Natural killer cell (primary cell): ENCODE results near the gene PTGR2. TPM values are rescaled to one million over a fixed set of nuclear protein-coding genes. Genes with fewer than 3 reads are reported as not detected.
"Not testable (repeated sequence)": the region's sequence is repeated elsewhere in the genome, so short reads cannot be mapped to it uniquely, and the experiment has no call there.

Experiments used
- ATAC-seq, 3 donors: fragments of 150-1000 bp in 2 of 3; fragments of 200-7000 bp in 1 of 3; cut with Tn5 transposase; 1 replicate in 1 of 3; 2 replicates in 2 of 3; pipeline ENCODE4 v1.10.0; 2021; ENCODE audit warnings: mild to moderate bottlenecking in 2 of 3, moderate library complexity in 2 of 3
- DNase-seq, 2 donors: peaks; one replicate each; pipeline versions ENCODE4 v3.0.0 to v3.0.0-alpha.2; 2013 to 2021; ENCODE audit warnings: mixed read lengths in 1 of 2
- H3K27ac ChIP-seq: one replicate; pipeline ENCODE4 v1.5.1; 2013; ENCODE audit warnings: mild to moderate bottlenecking, low read length
- H3K27me3 ChIP-seq: one replicate; pipeline ENCODE4 v1.6.1; 2013; ENCODE audit warnings: low read length; ENCODE audit not compliant: control insufficient read depth, insufficient read depth
- H3K36me3 ChIP-seq: one replicate; pipeline ENCODE4 v1.6.1; 2013; ENCODE audit warnings: low read length; ENCODE audit not compliant: control insufficient read depth, insufficient read depth
- H3K4me1 ChIP-seq: one replicate; pipeline ENCODE4 v1.6.1; 2013; ENCODE audit warnings: low read length; ENCODE audit not compliant: control insufficient read depth, insufficient read depth
- H3K4me3 ChIP-seq: one replicate; pipeline ENCODE4 v1.5.1; 2013; ENCODE audit warnings: low read length
- H3K9me3 ChIP-seq: one replicate; pipeline ENCODE4 v1.6.1; 2013; ENCODE audit warnings: low read length; ENCODE audit not compliant: control insufficient read depth, insufficient read depth
- H3K27ac Mint-ChIP-seq, 2 donors: one replicate each; pipeline ENCODE4 v1.8.0; 2022; ENCODE audit warnings: mild to moderate bottlenecking in 2 of 2, mixed read lengths in 2 of 2, moderate library complexity in 1 of 2
- H3K27me3 Mint-ChIP-seq, 2 donors: one replicate each; pipeline ENCODE4 v1.8.0; 2022; ENCODE audit warnings: low read depth in 2 of 2, mixed read lengths in 2 of 2
- H3K36me3 Mint-ChIP-seq: one replicate; pipeline ENCODE4 v1.8.0; 2022; ENCODE audit warnings: mixed read lengths
- H3K4me1 Mint-ChIP-seq, 2 donors: one replicate each; pipeline ENCODE4 v1.8.0; 2022; ENCODE audit warnings: mixed read lengths in 2 of 2
- H3K4me3 Mint-ChIP-seq: one replicate; pipeline ENCODE4 v1.8.0; 2022; ENCODE audit warnings: mild to moderate bottlenecking, moderate library complexity, mixed read lengths
- H3K9me3 Mint-ChIP-seq, 2 donors: one replicate each; pipeline ENCODE4 v1.8.0; 2022; ENCODE audit warnings: mixed read lengths in 2 of 2
- WGBS: methylation state at CpG from one replicate; pipeline ENCODE4 v1.1.7; 2013; ENCODE audit warnings: missing lambda C conversion rate; ENCODE audit not compliant: insufficient coverage; 5-methylcytosine and 5-hydroxymethylcytosine counted together
- intact Hi-C: fragments of 100-400 bp; cut with micrococcal nuclease; formaldehyde crosslinking; loops from one replicate; pipeline ENCODE4 v1.14.2; 2022
- total RNA-seq, 4 donors: library from RNA; stranded (reverse); fragments of 120-200 nt in 1 of 4; gene quantifications; one replicate each; pipeline versions ENCODE4 v1.2.3 to v1.2.4, GENCODE V29; 2013 to 2022
- TF ChIP-seq, protein P1 (sequence below): fragments of 200-600 bp; IDR thresholded peaks from one replicate; pipeline ENCODE4 v1.8.0; 2022; ENCODE audit warnings: antibody characterized with exemption

The PTGR2 gene
- total RNA-seq, 3 donors from 2014 or later (not counting 1 experiment from before 2014, with no cell fraction given), result 0.48 to 1.5 (median 1.5) TPM

DNA sequence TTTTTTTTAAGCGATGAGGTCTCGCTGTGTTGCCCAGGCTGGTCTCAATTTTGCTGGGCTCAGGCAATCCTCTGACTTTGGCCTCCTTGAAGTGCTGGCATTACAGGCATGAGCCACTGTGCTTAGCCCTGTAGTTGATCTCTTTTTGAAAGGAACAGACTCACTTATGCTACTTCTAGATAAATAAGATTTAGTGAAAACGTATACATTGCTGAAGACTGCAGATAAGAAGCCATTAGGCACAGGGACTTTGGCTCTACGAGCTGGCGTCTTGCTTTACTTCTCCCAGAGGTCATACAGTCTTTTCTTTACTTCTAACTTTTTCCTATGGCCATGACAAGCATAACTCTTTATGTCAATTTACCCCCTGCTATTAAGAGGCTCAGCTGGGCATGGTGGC, 9.4 kb downstream of the PTGR2 start:
- Mint-ChIP-seq H3K27ac (no peak overlapping the region), H3K36me3 (no peaks in the 10 kb centered on the region), H3K4me3 (no peak overlapping the region), H3K27me3 (no peaks in the 10 kb centered on the region), H3K4me1 (no peaks in the 10 kb centered on the region), H3K9me3 (no peaks in the 10 kb centered on the region)
- Histone ChIP-seq H3K4me1 (no peaks in the 10 kb centered on the region), H3K4me3 (no peak overlapping the region), H3K36me3 (no peaks in the 10 kb centered on the region), H3K27ac (no peak overlapping the region), H3K27me3 (no peaks in the 10 kb centered on the region), H3K9me3 (no peaks in the 10 kb centered on the region)
- TF ChIP-seq, protein P1, sequence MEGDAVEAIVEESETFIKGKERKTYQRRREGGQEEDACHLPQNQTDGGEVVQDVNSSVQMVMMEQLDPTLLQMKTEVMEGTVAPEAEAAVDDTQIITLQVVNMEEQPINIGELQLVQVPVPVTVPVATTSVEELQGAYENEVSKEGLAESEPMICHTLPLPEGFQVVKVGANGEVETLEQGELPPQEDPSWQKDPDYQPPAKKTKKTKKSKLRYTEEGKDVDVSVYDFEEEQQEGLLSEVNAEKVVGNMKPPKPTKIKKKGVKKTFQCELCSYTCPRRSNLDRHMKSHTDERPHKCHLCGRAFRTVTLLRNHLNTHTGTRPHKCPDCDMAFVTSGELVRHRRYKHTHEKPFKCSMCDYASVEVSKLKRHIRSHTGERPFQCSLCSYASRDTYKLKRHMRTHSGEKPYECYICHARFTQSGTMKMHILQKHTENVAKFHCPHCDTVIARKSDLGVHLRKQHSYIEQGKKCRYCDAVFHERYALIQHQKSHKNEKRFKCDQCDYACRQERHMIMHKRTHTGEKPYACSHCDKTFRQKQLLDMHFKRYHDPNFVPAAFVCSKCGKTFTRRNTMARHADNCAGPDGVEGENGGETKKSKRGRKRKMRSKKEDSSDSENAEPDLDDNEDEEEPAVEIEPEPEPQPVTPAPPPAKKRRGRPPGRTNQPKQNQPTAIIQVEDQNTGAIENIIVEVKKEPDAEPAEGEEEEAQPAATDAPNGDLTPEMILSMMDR, result no peak
- DNase-seq (no peak), ATAC-seq (no peak)
- 95% methylated on average over 5 of the region's 5 CpGs for WGBS
- intact Hi-C loops, result no loop called here

DNA sequence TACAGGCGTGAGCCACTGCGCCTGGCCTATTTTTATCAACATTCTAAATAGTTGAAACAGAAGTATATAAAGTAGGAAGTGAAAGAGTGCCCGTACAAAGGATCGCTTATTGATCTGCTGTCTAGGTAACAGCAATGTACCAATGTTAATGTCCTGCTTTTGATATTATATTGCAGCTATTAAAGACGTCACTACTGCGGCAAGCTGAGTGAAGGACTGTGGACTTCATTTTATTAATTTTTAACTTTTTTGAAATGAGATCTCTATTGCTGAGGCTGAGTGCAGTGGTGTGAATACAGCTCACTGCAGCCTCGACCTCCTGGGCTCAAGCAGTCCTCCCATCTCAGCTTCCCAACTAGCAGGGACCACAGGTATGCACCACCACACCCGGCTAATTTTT, 10.8 kb downstream of the PTGR2 start:
- 94% methylated on average over 6 of the region's 8 CpGs for WGBS
- Mint-ChIP-seq H3K9me3 (no peaks in the 10 kb centered on the region), H3K27me3 (no peaks in the 10 kb centered on the region), H3K36me3 (no peaks in the 10 kb centered on the region), H3K27ac (no peak overlapping the region), H3K4me3 (no peak overlapping the region), H3K4me1 (no peaks in the 10 kb centered on the region)
- DNase-seq, result no peak
- no peak for ATAC-seq
- TF ChIP-seq, protein P1, result no peak
- Histone ChIP-seq H3K27me3 (no peaks in the 10 kb centered on the region), H3K9me3 (no peaks in the 10 kb centered on the region), H3K27ac (no peak overlapping the region), H3K4me3 (no peak overlapping the region), H3K4me1 (no peaks in the 10 kb centered on the region), H3K36me3 (no peaks in the 10 kb centered on the region)
- intact Hi-C loops, result no loop called here

DNA sequence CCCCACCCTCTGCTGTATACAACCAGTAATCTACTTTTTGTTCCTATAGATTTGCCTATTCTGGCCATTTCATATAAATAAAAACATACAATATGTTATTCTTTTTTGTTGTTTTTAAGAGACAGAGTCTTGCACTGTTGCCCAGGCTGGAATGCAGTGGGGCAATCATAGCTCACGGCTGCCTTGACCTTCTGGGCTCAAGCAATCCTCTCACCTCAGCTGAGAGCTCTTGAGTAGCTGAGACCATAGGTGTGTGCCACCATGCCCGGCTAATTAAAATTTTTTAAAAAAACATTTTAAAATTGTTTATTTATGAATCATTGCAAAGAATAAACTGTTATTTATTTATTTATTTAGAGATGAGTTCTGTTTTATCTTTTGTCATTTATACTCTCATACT, 11.6 kb downstream of the PTGR2 start:
- Histone ChIP-seq H3K9me3 (no peaks in the 10 kb centered on the region), H3K27me3 (no peaks in the 10 kb centered on the region), H3K4me1 (no peaks in the 10 kb centered on the region), H3K36me3 (no peaks in the 10 kb centered on the region), H3K4me3 (no peak overlapping the region), H3K27ac (no peak overlapping the region)
- no peak overlapping the region for H3K4me3 Mint-ChIP-seq
- WGBS, result 89% methylated on average over 1 of the region's 2 CpGs
- H3K36me3 Mint-ChIP-seq, result no peaks in the 10 kb centered on the region
- no peaks in the 10 kb centered on the region for H3K9me3 Mint-ChIP-seq
- no peaks in the 10 kb centered on the region for H3K4me1 Mint-ChIP-seq
- no peak for DNase-seq
- TF ChIP-seq, protein P1, result no peak
- H3K27me3 Mint-ChIP-seq, result no peaks in the 10 kb centered on the region
- intact Hi-C loops, result no loop called here
- H3K27ac Mint-ChIP-seq, result no peak overlapping the region
- ATAC-seq, result no peak

DNA sequence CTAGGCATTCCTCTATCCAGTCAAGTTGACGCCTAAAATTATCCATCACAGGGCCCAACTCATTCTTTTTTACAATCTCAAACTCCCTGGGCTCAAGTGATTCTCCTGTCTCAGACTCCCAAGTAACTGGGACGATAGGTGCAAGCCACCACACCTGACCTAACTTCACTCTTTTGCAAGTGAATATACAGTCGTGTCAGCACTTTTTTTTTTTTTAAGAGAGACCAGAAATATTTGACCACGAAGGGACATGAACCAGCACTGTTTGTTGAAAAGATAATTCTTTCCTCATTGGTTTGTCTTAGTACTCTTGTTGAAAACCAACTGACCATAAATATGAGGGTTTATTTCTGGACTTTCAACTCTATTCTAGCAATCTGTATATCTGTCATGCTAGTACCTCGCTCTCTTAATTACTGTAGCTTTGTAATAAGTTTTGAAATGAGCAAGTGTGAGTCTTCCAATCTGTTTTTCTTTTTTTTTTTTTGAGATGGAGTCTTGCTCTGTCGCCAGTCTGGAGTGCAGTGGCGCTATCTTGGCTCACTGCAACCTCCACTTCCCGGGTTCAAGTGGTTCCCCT, 14.0 kb downstream of the PTGR2 start:
- no peaks in the 10 kb centered on the region for H3K36me3 ChIP-seq
- H3K27ac Mint-ChIP-seq, result no peak overlapping the region
- no peaks in the 10 kb centered on the region for H3K27me3 Mint-ChIP-seq
- 89% methylated on average over 5 of the region's 8 CpGs for WGBS
- TF ChIP-seq, protein P1, result no peak
- no peak for DNase-seq
- ATAC-seq, result no peak
- no peak overlapping the region for H3K4me3 Mint-ChIP-seq
- no peaks in the 10 kb centered on the region for H3K36me3 Mint-ChIP-seq
- H3K9me3 ChIP-seq, result no peaks in the 10 kb centered on the region
- H3K4me3 ChIP-seq, result no peak overlapping the region
- H3K4me1 ChIP-seq, result no peaks in the 10 kb centered on the region
- no peaks in the 10 kb centered on the region for H3K4me1 Mint-ChIP-seq
- H3K27me3 ChIP-seq, result no peaks in the 10 kb centered on the region
- no peak overlapping the region for H3K27ac ChIP-seq
- intact Hi-C loops, result no loop called here
- H3K9me3 Mint-ChIP-seq, result no peaks in the 10 kb centered on the region

DNA sequence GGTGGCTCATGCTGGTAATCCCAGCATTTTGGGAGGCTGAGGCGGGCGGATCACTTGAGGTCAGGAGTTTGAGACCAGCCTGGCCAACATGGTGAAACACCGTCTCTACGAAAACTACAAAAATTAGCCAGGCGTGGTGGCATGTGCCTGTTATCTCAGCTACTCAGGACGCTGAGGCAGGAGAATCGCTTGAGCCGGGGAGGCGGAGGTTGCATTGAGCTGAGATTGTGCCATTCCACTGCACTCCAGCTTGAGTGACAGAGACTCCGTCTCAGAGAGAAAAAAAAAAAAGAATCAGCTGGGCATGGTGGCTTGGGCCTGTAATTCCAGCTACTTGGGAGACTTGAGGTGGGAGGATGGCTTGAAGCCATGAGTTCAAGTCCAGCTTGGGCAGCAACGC, 18.1 kb downstream of the PTGR2 start:
- H3K4me1 ChIP-seq, H3K36me3 ChIP-seq, H3K27ac ChIP-seq, H3K27ac Mint-ChIP-seq, intact Hi-C loops, H3K9me3 ChIP-seq, H3K27me3 Mint-ChIP-seq, H3K4me3 ChIP-seq, DNase-seq, H3K4me1 Mint-ChIP-seq, H3K9me3 Mint-ChIP-seq, H3K4me3 Mint-ChIP-seq, ATAC-seq, H3K27me3 ChIP-seq, H3K36me3 Mint-ChIP-seq: not testable (repeated sequence)
- 97% methylated on average over 10 of the region's 11 CpGs for WGBS
